Thymus (tissue), 11 donors: ENCODE measurements around the gene EHHADH. TPM values are rescaled to one million over a fixed set of nuclear protein-coding genes. Genes with fewer than 3 reads are reported as not detected.

Experiments
- DNase-seq, 9 donors: peaks; one replicate each; pipeline ENCODE4 v3.0.0-alpha.2; 2013; ENCODE audit warnings: low spot score in 9 of 9, low read depth in 6 of 9, missing footprints in 1 of 9
- H3K27ac ChIP-seq, 2 donors: one replicate each; pipeline ENCODE4 v1.5.1; 2013; ENCODE audit warnings: control low read depth in 1 of 2, low read depth in 1 of 2, low read length in 1 of 2, mild to moderate bottlenecking in 1 of 2, moderate library complexity in 1 of 2
- H3K27me3 ChIP-seq, 2 donors: one replicate each; pipeline ENCODE4 v1.5.1; 2013; ENCODE audit warnings: low read length in 1 of 2; ENCODE audit not compliant: control insufficient read depth in 2 of 2, insufficient read depth in 1 of 2
- H3K36me3 ChIP-seq, 2 donors: one replicate each; pipeline ENCODE4 v1.5.1; 2013; ENCODE audit warnings: low read length in 1 of 2, mild to moderate bottlenecking in 1 of 2, moderate library complexity in 1 of 2; ENCODE audit not compliant: control insufficient read depth in 2 of 2, insufficient read depth in 2 of 2
- H3K4me1 ChIP-seq, 2 donors: one replicate each; pipeline ENCODE4 v1.5.1; 2013; ENCODE audit warnings: low read length in 2 of 2; ENCODE audit not compliant: control insufficient read depth in 2 of 2, insufficient read depth in 2 of 2
- H3K4me3 ChIP-seq, 2 donors: one replicate each; pipeline ENCODE4 v1.5.1; 2013; ENCODE audit warnings: low read length in 2 of 2, control low read depth in 1 of 2, mild to moderate bottlenecking in 1 of 2
- H3K9me3 ChIP-seq, 2 donors: one replicate each; pipeline ENCODE4 v1.5.1; 2013; ENCODE audit warnings: low read length in 1 of 2, mild to moderate bottlenecking in 1 of 2; ENCODE audit not compliant: control insufficient read depth in 2 of 2, insufficient read depth in 1 of 2
- WGBS: extraction: QIAGEN DNeasy Blood & Tissue Kit; methylation state at CpG from one replicate; pipeline ENCODE4 v1.1.7; 2013; 5-methylcytosine and 5-hydroxymethylcytosine counted together
- polyA plus RNA-seq: library from polyadenylated mRNA; stranded (reverse); fragments of 200-250 nt; gene quantifications from one replicate; pipeline ENCODE4 v1.2.3, GENCODE V29; 2013
- total RNA-seq: library from RNA; stranded (reverse); fragments of 120-200 nt; gene quantifications from one replicate; pipeline ENCODE4 v1.2.4, GENCODE V29; 2013
- donor health status: healthy.

The EHHADH gene
- total and polyA plus RNA-seq, 2 donors: 3.3 to 3.6 TPM

DNA sequence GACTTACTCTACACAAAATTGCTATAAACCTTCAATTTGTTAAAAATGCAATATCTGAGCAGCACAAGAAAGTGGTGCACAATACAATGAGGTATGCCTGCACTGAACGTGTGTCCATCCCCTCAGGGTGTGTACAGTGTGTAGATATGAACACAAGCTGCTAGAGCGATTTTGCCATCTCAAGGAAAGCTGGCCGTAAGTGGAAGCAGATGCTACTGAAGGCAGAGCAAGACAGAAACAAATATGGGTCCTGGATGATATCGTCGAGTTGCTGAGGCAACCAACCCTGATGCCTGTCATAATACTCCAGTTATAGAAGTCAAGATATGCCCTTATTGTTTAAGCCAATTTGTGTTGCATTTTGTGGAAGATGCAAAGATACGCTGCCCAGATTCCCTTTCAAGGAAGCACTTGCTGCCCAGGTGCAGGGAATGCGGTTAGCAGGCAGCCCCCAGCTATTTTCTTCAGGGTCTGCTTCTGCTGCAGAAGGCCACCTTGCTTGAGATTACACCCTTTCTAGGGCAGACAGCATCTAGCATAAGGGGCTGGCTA lies 25.8 kb upstream of the EHHADH start:
- peaks cover 0 to 12% of the 10 kb centered on the region in 2 donors for H3K4me1 ChIP-seq
- H3K4me3 ChIP-seq: no peak overlapping the region
- no peaks in the 10 kb centered on the region for H3K27me3 ChIP-seq
- H3K9me3 ChIP-seq: peaks cover 0 to 13% of the 10 kb centered on the region in 2 donors
- WGBS: 94% methylated on average over 7 of the region's 7 CpGs
- DNase-seq: no peak
- no peak overlapping the region for H3K27ac ChIP-seq
- no peaks in the 10 kb centered on the region for H3K36me3 ChIP-seq

DNA sequence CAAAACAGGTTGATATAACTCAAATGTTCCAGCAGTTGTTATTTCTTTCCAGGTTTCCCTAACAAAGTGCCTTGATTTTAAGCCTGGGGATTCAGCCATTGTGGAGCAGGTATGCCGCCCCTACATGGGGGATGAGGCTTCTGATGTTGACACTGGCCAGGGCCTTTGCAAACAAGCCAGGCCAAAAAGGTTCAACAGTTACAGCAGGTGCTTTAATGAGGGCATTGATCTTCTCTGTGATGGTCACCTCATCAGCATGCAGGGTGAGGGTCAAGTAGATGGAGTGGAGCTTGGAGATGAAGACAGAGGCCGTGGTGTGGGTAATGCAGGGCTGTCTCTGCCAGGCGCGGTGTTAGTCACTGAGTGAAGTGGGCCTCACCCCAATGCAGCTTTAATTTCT lies 22.6 kb upstream of the EHHADH start:
- no peak for DNase-seq
- H3K27ac ChIP-seq: no peak overlapping the region
- H3K27me3 ChIP-seq: no peaks in the 10 kb centered on the region
- no peaks in the 10 kb centered on the region for H3K36me3 ChIP-seq
- no peak overlapping the region for H3K4me3 ChIP-seq
- no peaks in the 10 kb centered on the region for H3K4me1 ChIP-seq
- 96% methylated on average over 4 of the region's 4 CpGs for WGBS
- no peaks in the 10 kb centered on the region for H3K9me3 ChIP-seq

DNA sequence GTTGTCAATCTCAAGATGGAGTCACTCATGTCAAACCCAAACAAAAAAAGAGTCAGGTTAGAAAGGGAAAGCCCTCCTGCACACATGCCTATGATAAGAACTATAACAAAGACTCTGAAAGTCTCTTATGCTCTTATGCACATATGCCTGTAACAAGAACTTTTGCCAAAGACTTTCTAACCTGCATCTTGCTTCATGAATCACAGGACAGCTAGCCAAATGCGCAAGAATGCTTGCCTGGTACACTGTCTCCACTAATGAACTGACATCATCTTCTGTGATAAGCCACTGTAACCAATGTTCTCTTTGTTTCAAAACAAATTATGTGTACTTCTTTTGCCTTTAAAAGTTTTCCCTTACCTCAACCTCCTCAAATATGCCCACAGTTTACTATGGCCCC lies 18.2 kb upstream of the EHHADH start:
- no peak for DNase-seq
- no peaks in the 10 kb centered on the region for H3K4me1 ChIP-seq
- H3K27me3 ChIP-seq: peaks cover 0 to 7% of the 10 kb centered on the region in 2 donors
- H3K27ac ChIP-seq: no peak overlapping the region
- no peak overlapping the region for H3K4me3 ChIP-seq
- no peaks in the 10 kb centered on the region for H3K36me3 ChIP-seq
- WGBS: 98% methylated on average over 1 of the region's 1 CpG
- no peaks in the 10 kb centered on the region for H3K9me3 ChIP-seq

DNA sequence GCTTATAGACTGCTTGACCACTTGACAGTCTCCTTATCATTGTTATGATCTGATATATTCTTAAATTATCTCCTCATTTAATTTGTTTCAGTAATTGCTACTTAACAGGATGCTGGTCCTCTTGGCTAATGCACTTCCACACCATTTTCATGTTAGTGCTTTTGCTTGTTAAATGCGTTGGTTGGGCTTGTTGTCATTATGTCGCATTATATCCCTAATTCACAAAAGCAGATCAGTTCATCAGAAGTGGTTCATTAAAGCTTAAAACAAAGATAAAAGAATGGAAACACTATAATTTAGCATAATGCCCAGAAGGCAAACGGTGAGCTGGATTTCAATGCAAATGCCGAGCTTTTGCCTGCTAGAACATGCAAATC lies 17.1 kb upstream of the EHHADH start:
- no peaks in the 10 kb centered on the region for H3K4me1 ChIP-seq
- no peak for DNase-seq
- peaks cover 0 to 7% of the 10 kb centered on the region in 2 donors for H3K27me3 ChIP-seq
- WGBS: 87% methylated on average over 4 of the region's 4 CpGs
- H3K9me3 ChIP-seq: no peaks in the 10 kb centered on the region
- no peak overlapping the region for H3K4me3 ChIP-seq
- no peaks in the 10 kb centered on the region for H3K36me3 ChIP-seq
- no peak overlapping the region for H3K27ac ChIP-seq

DNA sequence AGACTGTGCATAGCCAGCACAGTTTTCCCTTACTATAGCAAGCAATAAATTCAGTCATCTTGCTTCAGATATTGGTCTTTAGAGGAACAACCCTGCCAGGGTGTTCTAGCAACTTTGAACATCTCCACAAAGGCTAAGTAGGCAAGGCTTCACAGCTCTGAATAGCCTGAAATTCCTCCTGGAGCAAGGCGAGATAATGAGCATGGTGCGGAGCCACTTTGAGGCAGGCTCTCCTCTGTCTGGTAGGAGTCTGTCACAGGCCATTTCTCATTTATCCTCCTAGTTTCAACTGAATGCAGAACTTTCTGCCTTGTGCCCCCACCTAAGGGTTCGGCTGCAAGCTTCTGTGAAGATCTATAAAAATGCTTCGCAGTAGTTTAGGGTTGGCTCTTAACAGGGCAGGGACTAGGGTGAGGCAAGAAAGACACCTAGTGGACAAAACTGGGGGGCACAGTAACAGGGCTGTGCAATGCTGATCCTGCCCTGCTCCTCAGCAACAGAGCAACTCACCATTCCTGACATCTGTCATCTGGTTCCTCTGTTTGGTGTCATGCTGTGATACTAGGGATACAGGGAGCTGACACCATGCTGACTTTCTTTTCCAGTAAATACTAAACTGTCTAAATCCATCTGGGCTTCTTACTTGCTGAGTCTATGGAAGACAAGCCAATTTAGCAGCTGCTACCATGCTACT lies 16.6 kb upstream of the EHHADH start:
- Histone ChIP-seq H3K36me3 (no peaks in the 10 kb centered on the region), H3K4me3 (no peak overlapping the region), H3K9me3 (no peaks in the 10 kb centered on the region), H3K4me1 (no peaks in the 10 kb centered on the region), H3K27ac (no peak overlapping the region), H3K27me3 (peaks cover 0 to 7% of the 10 kb centered on the region in 2 donors)
- 70% methylated on average over 4 of the region's 4 CpGs for WGBS
- peak in 2 of 9 donors; percentile 10 to 17 for DNase-seq

DNA sequence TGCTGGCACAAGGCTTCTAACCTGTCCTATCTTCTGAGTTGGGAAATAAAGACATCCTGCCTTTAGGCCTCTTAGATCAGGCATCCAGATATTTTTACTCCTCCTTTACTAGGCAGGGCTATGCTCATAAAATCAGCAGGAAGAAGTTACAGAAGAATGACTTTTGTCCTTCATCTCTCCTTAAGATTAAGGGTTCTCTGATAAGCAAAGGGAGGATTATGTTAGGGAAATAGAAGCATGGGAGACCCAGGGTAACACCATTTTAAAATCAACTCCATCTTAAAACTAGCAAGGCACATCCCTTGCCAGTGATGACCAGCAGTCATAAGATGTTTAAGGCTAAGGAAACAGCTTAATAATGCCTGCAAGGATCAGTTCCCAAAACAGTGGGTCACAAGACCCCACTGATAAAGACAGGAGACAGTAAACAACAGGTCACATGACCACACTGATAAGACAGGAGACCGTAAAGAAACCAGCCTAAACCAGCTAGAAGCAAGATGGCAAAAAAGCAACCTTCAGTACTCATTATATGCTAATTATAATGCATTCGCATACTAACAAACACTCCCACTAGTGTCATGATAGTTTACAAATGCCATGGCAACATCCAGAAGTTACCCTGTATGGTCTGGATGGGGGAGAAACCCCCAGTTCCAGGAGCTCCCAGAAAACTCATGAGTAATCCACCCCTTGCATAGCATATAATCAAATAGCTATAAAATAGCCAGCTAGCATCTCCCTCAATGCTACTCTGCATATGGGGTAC lies 14.5 kb upstream of the EHHADH start:
- Histone ChIP-seq H3K4me1 (no peaks in the 10 kb centered on the region), H3K9me3 (no peaks in the 10 kb centered on the region), H3K4me3 (no peak overlapping the region), H3K36me3 (no peaks in the 10 kb centered on the region), H3K27ac (no peak overlapping the region), H3K27me3 (peaks cover 0 to 7% of the 10 kb centered on the region in 2 donors)
- DNase-seq: no peak
- WGBS: 86% methylated on average over 2 of the region's 2 CpGs

DNA sequence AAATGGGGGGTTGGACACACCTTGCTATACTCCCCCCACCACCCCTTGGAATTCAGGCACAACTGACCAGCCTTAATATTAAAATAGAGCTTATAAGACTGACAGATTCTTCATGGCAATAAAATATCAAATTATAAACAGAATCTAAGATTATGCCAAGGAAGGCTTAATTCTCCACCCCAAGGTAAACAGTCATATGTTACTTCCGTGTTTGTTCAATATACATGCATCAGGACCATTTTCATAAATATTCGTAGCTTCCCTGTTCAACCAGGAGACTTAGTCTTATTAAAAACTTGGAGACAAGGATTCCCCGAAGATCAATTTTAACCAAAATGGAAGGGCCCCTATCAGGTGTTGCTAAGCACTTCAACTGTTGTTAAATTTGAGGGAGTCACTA lies 13.3 kb upstream of the EHHADH start:
- Histone ChIP-seq H3K27ac (no peak overlapping the region), H3K4me3 (no peak overlapping the region), H3K27me3 (peaks cover 0 to 7% of the 10 kb centered on the region in 2 donors), H3K9me3 (no peaks in the 10 kb centered on the region), H3K36me3 (no peaks in the 10 kb centered on the region), H3K4me1 (no peaks in the 10 kb centered on the region)
- WGBS: 97% methylated on average over 3 of the region's 3 CpGs
- no peak for DNase-seq

DNA sequence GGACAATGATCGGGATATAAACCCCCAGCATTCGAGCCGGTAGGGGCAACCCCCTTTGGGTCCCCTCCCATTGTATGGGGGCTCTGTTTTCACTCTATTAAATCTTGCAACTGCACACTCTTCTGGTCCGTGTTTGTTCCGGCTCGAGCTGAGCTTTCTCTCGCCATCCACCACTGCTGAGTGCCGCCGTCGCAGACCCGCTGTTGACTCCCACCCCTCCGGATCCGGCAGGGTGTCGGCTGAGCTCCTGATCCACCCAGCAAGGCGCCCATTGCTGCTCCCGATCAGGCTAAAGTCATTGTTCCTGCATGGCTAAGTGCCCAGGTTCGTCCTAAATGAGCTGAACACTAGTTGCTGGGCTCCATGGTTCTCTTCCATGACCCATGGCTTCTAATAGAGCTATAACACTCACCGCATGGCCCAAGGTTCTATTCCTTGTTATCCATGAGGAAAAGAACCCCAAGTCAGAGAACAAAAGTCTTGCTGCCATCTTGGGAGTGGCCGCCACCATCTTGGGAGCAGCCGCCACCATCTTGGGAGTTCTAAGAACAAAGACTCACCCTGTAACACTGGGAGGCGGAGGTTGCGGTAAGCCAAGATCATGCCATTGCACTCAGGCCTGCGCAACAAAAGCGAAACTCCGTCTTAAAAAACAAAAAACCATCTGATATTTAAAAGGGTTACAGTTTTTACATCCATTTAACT lies 11.2 kb upstream of the EHHADH start:
- Histone ChIP-seq H3K4me3 (no peak overlapping the region), H3K4me1 (no peaks in the 10 kb centered on the region), H3K27ac (no peak overlapping the region), H3K36me3 (no peaks in the 10 kb centered on the region), H3K27me3 (peaks cover 0 to 2% of the 10 kb centered on the region in 2 donors), H3K9me3 (no peaks in the 10 kb centered on the region)
- DNase-seq: no peak
- 97% methylated on average over 25 of the region's 25 CpGs for WGBS

DNA sequence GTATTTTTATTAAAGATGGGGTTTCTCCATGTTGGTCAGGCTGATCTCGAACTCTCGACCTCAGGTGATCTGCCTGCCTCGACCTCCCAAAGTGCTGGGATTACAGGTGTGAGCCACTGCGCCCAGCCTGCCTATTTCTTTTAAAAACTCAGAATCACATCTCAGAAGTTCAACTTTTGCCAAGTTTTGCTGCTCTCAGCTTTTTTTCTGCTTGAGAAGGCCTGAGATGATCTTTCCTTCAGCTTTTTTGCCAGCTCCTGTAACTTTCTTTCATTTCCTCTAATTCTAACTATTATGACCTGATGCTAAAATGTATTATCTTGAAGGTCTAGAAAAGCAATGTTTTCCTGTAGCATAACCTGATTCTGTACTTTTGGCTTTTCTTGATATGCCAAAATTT lies 9.6 kb upstream of the EHHADH start:
- WGBS: 95% methylated on average over 4 of the region's 4 CpGs
- Histone ChIP-seq H3K36me3 (no peaks in the 10 kb centered on the region), H3K27me3 (no peaks in the 10 kb centered on the region), H3K4me1 (no peaks in the 10 kb centered on the region), H3K9me3 (peaks cover 0 to under 1% of the 10 kb centered on the region in 2 donors), H3K4me3 (no peak overlapping the region), H3K27ac (no peak overlapping the region)
- no peak for DNase-seq
